WTC11 (cell line): ENCODE results near the gene HINT2. TPM values are rescaled to one million over a fixed set of nuclear protein-coding genes. Genes with fewer than 3 reads are reported as not detected.

ENCODE experiments used
- ATAC-seq: fragments of 200-7000 bp; cut with Tn5 transposase; 2 replicates; pipeline ENCODE4 v1.10.0; 2021; ENCODE audit warnings: mild to moderate bottlenecking, moderate library complexity
- CTCF ChIA-PET: fragments of 300-600 bp; sonication (Branson Sonifier 250); formaldehyde crosslinking; loops from one replicate; lab custom pipeline; 2021; ENCODE audit warnings: antibody characterized with exemption; lab: Charles Lee
- POLR2A ChIA-PET: fragments of 350-600 bp; sonication (Branson Sonifier 250); formaldehyde crosslinking; loops from one replicate; lab custom pipeline; 2021; ENCODE audit warnings: antibody characterized with exemption; lab: Charles Lee
- DNase-seq: peaks from one replicate; pipeline ENCODE4 v3.0.0; 2021; ENCODE audit warnings: low spot score
- H3K27ac Mint-ChIP-seq: 2 replicates; pipeline ENCODE4 v1.8.0; 2021; ENCODE audit warnings: mixed read lengths
- H3K27me3 Mint-ChIP-seq: 2 replicates; pipeline ENCODE4 v1.8.0; 2021; ENCODE audit warnings: low read depth, mild to moderate bottlenecking, moderate library complexity, mixed read lengths
- H3K36me3 Mint-ChIP-seq: 2 replicates; pipeline ENCODE4 v1.8.0; 2021; ENCODE audit warnings: mixed read lengths
- H3K4me1 Mint-ChIP-seq: 2 replicates; pipeline ENCODE4 v1.8.0; 2022; ENCODE audit warnings: mixed read lengths
- H3K4me3 Mint-ChIP-seq: 2 replicates; pipeline ENCODE4 v1.8.0; 2021; ENCODE audit warnings: mild to moderate bottlenecking, moderate library complexity, mixed read lengths
- H3K9me3 Mint-ChIP-seq: 2 replicates; pipeline ENCODE4 v1.8.0; 2021; ENCODE audit warnings: mixed read lengths
- AFF4 ChIP-seq: sonication (generic); formaldehyde crosslinking; IDR thresholded peaks from 2 replicates; pipeline ENCODE4 v1.8.1; 2023; ENCODE audit warnings: mild to moderate bottlenecking, missing genetic modification reagents, borderline replicate concordance
- AR ChIP-seq: fragments of 250-450 bp; sonication (Bioruptor Pico); IDR thresholded peaks from 2 replicates; pipeline ENCODE4 v1.9.0; 2021; ENCODE audit warnings: mild to moderate bottlenecking
- ATF1 ChIP-seq: sonication (generic); formaldehyde crosslinking; IDR thresholded peaks from 2 replicates; pipeline ENCODE4 v1.8.1; 2023; ENCODE audit warnings: mild to moderate bottlenecking, moderate library complexity, missing genetic modification reagents
- CREB1 ChIP-seq: sonication (generic); formaldehyde crosslinking; IDR thresholded peaks from 2 replicates; pipeline ENCODE4 v1.8.0; 2023; ENCODE audit warnings: mild to moderate bottlenecking, missing genetic modification reagents
- CREM ChIP-seq: sonication (generic); formaldehyde crosslinking; IDR thresholded peaks from 2 replicates; pipeline ENCODE4 v1.8.1; 2022; ENCODE audit warnings: mild to moderate bottlenecking, missing genetic modification reagents, moderate library complexity
- E2F5 ChIP-seq: sonication (generic); formaldehyde crosslinking; IDR thresholded peaks from 2 replicates; pipeline ENCODE4 v1.8.1; 2022; ENCODE audit warnings: mild to moderate bottlenecking, moderate library complexity, missing genetic modification reagents
- ELF4 ChIP-seq: sonication (generic); formaldehyde crosslinking; IDR thresholded peaks from 2 replicates; pipeline ENCODE4 v1.8.1; 2022; ENCODE audit warnings: low read depth, mild to moderate bottlenecking, moderate library complexity, missing genetic modification reagents
- EMX1 ChIP-seq: fragments of 250-450 bp; sonication (Bioruptor Pico); IDR thresholded peaks from 2 replicates; pipeline ENCODE4 v1.8.0; 2021; ENCODE audit warnings: mild to moderate bottlenecking
- HMGA2 ChIP-seq: fragments of 250-450 bp; sonication (Bioruptor Pico); IDR thresholded peaks from 2 replicates; pipeline ENCODE4 v1.4.0; 2021; ENCODE audit warnings: mild to moderate bottlenecking, moderate library complexity
- IRF1 ChIP-seq: sonication (generic); formaldehyde crosslinking; IDR thresholded peaks from 2 replicates; pipeline ENCODE4 v1.8.0; 2023; ENCODE audit warnings: missing genetic modification reagents
- PRRX2 ChIP-seq: fragments of 250-450 bp; sonication (Bioruptor Pico); IDR thresholded peaks from 2 replicates; pipeline ENCODE4 v1.8.0; 2021; ENCODE audit warnings: mild to moderate bottlenecking
- SMAD3 ChIP-seq: sonication (generic); formaldehyde crosslinking; IDR thresholded peaks from 2 replicates; pipeline ENCODE4 v1.8.0; 2022; ENCODE audit warnings: missing genetic modification reagents, mild to moderate bottlenecking, borderline replicate concordance
- SMAD4 ChIP-seq: sonication (generic); formaldehyde crosslinking; IDR thresholded peaks from 2 replicates; pipeline ENCODE4 v1.8.0; 2022; ENCODE audit warnings: mild to moderate bottlenecking, missing genetic modification reagents
- TCF7 ChIP-seq: sonication (generic); formaldehyde crosslinking; IDR thresholded peaks from 2 replicates; pipeline ENCODE4 v1.8.0; 2022; ENCODE audit warnings: mild to moderate bottlenecking, low read depth, missing genetic modification reagents, moderate library complexity
- ZNF396 ChIP-seq: fragments of 250-450 bp; sonication (Bioruptor Pico); IDR thresholded peaks from 2 replicates; pipeline ENCODE4 v1.8.0; 2021; ENCODE audit warnings: mild to moderate bottlenecking, moderate library complexity, borderline replicate concordance
- ZNF416 ChIP-seq: fragments of 250-450 bp; sonication (Bioruptor Pico); IDR thresholded peaks from 2 replicates; pipeline ENCODE4 v1.9.0; 2021; ENCODE audit warnings: mild to moderate bottlenecking, inconsistent platforms
- ZNF423 ChIP-seq: fragments of 250-450 bp; sonication (Bioruptor Pico); IDR thresholded peaks from 2 replicates; pipeline ENCODE4 v2.1.2; 2022; ENCODE audit warnings: mild to moderate bottlenecking, moderate library complexity
- ZNF425 ChIP-seq: fragments of 250-450 bp; sonication (Bioruptor Pico); conservative IDR thresholded peaks from 2 replicates; pipeline ENCODE4 v1.9.0; 2021; ENCODE audit warnings: mild to moderate bottlenecking
- total RNA-seq: library from RNA; stranded (reverse); gene quantifications from 3 replicates; pipeline ENCODE4 v1.2.3, GENCODE V29; 2021
- TF ChIP-seq, protein P1 (sequence below): sonication (generic); formaldehyde crosslinking; conservative IDR thresholded peaks from 2 replicates; pipeline ENCODE4 v1.8.1; 2022; ENCODE audit warnings: mild to moderate bottlenecking, missing genetic modification reagents
- TF ChIP-seq, protein P2 (sequence below): fragments of 250-450 bp; sonication (Bioruptor Pico); IDR thresholded peaks from 2 replicates; pipeline ENCODE4 v1.9.0; 2021; ENCODE audit warnings: moderate library complexity, mild to moderate bottlenecking, inconsistent platforms, borderline replicate concordance

HINT2 gene
- total RNA-seq, 1 experiment from 2014 or later: 33.6 TPM

DNA sequence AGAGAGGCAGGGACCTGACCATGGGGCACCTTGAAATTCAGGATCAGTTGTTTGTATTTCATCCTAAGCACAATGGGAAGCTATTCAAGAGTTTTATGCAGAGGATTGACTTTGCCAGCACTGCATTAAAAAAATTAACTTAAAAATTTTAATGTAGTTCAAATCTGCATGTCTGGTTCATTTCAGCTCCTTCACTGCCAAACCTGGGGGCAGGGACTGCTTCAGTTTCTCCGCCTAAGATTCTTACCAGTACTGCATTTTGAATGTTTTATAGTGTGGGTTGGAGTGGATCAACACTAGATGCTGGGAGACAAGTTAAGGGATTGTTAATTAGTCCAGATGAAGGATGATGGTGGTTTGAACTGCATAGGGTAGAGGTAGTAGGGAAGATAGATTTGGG is 45.1 kb downstream of the HINT2 start (continued):
- TF ChIP-seq HMGA2 (CRISPR knock-in tag): no peak
- no peak for TF ChIP-seq ELF4 (CRISPR knock-in tag)
- no peak for TF ChIP-seq ZNF425 (CRISPR knock-in tag)
- no peak for TF ChIP-seq SMAD4
- TF ChIP-seq, protein P1, sequence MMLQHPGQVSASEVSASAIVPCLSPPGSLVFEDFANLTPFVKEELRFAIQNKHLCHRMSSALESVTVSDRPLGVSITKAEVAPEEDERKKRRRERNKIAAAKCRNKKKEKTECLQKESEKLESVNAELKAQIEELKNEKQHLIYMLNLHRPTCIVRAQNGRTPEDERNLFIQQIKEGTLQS (CRISPR knock-in tag): no peak
- TF ChIP-seq CREB1 (CRISPR knock-in tag): no peak
- TF ChIP-seq SMAD3 (CRISPR knock-in tag): no peak
- TF ChIP-seq AR (CRISPR knock-in tag): no peak
- TF ChIP-seq CREM: no peak

DNA sequence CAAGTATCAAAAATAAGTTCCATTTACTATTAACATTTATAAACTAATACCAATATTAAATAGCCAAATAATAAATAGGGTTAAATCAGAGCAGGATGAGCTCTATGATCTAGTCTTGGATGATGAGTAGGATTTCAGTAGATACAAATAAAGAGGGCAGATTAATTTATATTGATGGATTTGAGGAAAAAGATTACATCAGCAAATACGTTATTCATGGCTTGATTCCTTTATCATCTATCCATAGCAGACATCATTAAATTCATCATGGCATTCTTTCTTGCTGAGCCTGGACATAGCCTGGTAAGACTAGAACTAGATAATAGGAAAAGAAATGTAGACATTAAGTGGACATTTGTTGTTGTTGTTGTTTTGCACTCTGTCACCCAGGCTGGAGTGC is 47.4 kb downstream of the HINT2 start:
- H3K4me3 Mint-ChIP-seq: no peak overlapping the region
- no peaks in the 10 kb centered on the region for H3K9me3 Mint-ChIP-seq
- H3K36me3 Mint-ChIP-seq: no peaks in the 10 kb centered on the region
- CTCF ChIA-PET: interaction anchor here (0.7 to 1.8 kb wide), 3 partner anchors 9 to 71 kb away, joined by 3 to 8 read pairs (median 4); no protein-coding TSS in a partner anchor
- POLR2A ChIA-PET: no interaction called here
- H3K4me1 Mint-ChIP-seq: peaks cover 5% of the 10 kb centered on the region; the same call in 1 of the 2 replicates
- no peak for ATAC-seq
- TF ChIP-seq ZNF416 (CRISPR knock-in tag) (no peak), AR (CRISPR knock-in tag) (no peak), ATF1 (CRISPR knock-in tag) (no peak), PRRX2 (CRISPR knock-in tag) (no peak), ZNF396 (CRISPR knock-in tag) (no peak), ZNF423 (no peak)
- TF ChIP-seq, protein P2, sequence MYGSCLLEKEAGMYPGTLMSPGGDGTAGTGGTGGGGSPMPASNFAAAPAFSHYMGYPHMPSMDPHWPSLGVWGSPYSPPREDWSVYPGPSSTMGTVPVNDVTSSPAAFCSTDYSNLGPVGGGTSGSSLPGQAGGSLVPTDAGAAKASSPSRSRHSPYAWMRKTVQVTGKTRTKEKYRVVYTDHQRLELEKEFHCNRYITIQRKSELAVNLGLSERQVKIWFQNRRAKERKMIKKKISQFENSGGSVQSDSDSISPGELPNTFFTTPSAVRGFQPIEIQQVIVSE (CRISPR knock-in tag): no peak
- TF ChIP-seq, all 79 proteins: peak for 0
- no peak for DNase-seq
- Mint-ChIP-seq H3K27me3 (no peaks in the 10 kb centered on the region), H3K27ac (no peak overlapping the region)

DNA sequence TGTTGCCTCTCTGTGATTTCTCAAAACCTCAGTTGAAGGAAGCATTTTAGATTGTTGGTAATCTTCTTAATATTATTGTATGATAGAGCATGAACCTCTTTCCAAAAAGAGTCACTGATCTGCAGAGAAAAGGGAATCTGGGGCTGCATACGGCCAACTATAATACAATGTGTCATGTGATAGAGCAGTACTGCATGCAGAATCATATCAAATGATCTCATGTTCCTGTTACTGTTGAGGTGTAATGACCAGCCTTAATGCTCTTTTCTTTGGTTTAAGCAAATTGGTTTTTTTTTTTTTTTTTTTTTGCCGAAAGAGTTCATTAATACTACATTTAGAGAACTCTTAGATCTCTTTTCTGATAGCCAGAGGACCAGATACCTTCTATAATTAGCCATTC is 47.8 kb downstream of the HINT2 start:
- ATAC-seq (no peak), DNase-seq (no peak)
- Mint-ChIP-seq H3K4me1 (peaks cover 9% of the 10 kb centered on the region), H3K27me3 (no peaks in the 10 kb centered on the region), H3K9me3 (no peaks in the 10 kb centered on the region), H3K36me3 (no peaks in the 10 kb centered on the region), H3K27ac (no peak overlapping the region), H3K4me3 (no peak overlapping the region)
- ChIA-PET CTCF (interaction anchor here (1.1 kb wide), 1 partner anchor 70 kb away, joined by 3 read pairs; no protein-coding TSS in a partner anchor), POLR2A (no interaction called here)
- TF ChIP-seq EMX1 (CRISPR knock-in tag): no peak
- no peak for TF ChIP-seq IRF1 (CRISPR knock-in tag)
- no peak for TF ChIP-seq TCF7 (CRISPR knock-in tag)
- no peak for TF ChIP-seq AFF4
- TF ChIP-seq E2F5 (CRISPR knock-in tag): no peak
